Measurements from ENCODE around the gene HPSE2. TPM values are rescaled to one million over a fixed set of nuclear protein-coding genes. Genes with fewer than 3 reads are reported as not detected.

The HPSE2 gene
- total RNA-seq, 2 experiments from 2014 or later = not detected

DNA sequence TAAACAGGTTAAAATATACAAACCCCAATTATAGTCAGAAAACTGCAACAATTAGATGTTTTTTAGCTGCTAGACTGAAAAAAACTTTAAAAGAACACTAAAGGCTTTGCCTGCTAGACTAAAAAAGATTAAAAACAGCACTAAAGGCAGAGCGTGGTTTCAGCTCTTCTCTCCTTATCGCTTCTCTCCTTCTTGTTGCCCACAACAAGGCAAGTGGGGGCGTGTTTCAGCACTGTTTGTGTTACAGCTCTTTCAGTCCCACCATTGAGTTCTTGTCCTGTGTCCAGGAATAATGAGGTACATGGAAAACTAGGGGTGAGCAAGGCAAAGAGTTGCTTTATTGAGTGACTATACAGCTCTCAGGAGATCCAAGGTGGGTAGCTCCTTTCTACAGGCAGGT lies 112.3 kb downstream of the HPSE2 start:
- Mint-ChIP-seq H3K4me3 (no peak overlapping the region), H3K9me3 (peaks cover 2% of the 10 kb centered on the region), H3K36me3 (ENCODE audit: low read depth) (no peaks in the 10 kb centered on the region), H3K27me3 (no peaks in the 10 kb centered on the region), H3K27ac (no peak overlapping the region), H3K4me1 (no peaks in the 10 kb centered on the region)
- no peak for DNase-seq
- CTCF ChIA-PET = interaction anchor here (0.6 kb wide), 1 partner anchor 75 kb away, joined by 3 read pairs; no protein-coding TSS in a partner anchor
- POLR2A ChIA-PET = no interaction called here

DNA sequence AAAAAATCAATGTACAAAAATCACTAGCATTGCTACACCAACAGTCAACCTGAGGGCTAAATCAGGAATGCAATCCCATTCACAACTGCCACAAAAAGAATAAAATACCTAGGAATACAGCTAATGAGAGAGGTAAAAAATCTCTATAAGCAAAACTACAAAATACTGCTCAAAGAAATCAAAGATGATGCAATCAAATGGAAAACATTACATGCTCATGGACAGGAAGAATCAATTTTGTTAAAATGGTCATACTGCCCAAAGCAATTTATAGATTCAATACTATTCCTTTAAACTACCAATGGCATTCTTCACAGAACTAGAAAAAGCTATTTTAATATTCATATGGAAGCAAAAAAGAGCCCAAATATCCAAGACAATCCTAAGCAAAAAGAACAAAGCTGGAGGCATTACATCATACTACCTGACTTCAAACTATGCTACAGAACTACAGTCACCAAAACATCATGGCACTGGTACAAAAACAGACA lies 116.3 kb downstream of the HPSE2 start:
- ChIA-PET POLR2A (no interaction called here), CTCF (no interaction called here)
- Mint-ChIP-seq H3K9me3 (no peaks in the 10 kb centered on the region), H3K27me3 (no peaks in the 10 kb centered on the region), H3K27ac (no peak overlapping the region), H3K36me3 (ENCODE audit: low read depth) (no peaks in the 10 kb centered on the region), H3K4me3 (no peak overlapping the region), H3K4me1 (no peaks in the 10 kb centered on the region)
- DNase-seq = no peak

DNA sequence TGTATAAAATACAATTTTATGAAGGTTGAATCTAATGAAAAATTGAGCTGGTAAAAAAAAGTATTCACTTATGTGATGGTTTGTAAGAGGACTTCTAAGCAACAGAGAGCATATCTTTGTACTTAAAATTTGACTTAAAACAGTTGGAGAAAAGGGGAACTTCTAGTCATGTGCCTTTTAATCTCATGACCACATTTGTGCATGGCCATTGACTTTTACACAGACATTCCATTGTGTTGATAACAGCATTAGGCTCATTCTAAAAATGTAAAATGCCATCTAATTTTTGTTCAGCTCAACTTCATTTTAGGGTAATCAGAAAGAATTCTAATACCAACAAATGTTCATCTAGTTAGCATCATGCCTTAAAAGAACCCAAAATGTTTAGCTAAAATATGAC lies 119.9 kb downstream of the HPSE2 start:
- H3K4me1 Mint-ChIP-seq = no peaks in the 10 kb centered on the region
- POLR2A ChIA-PET = no interaction called here

DNA sequence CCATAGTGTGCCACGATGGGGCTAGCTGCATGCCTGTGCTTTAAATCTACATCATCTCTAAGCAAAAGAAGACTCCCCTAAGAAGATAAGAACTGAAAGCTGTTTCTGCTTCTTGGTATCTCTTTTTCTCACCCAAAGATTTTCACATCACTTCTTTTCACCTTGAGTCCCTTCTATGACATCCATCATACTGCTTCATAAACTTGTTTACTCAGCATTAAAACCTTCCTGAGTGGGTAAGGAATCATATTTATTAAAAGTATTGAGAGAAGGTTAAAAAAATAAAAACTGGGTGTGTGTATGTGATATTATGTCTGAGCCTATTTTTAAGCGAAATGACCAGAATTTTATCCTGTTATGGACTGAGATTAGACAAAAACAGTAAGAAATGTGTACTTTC lies 150.3 kb downstream of the HPSE2 start:
- Mint-ChIP-seq H3K27me3 (no peaks in the 10 kb centered on the region), H3K36me3 (ENCODE audit: low read depth) (no peaks in the 10 kb centered on the region), H3K4me3 (no peak overlapping the region), H3K9me3 (peaks cover 2% of the 10 kb centered on the region), H3K4me1 (no peaks in the 10 kb centered on the region), H3K27ac (no peak overlapping the region)
- ChIA-PET POLR2A (no interaction called here), CTCF (no interaction called here)
- DNase-seq = no peak

More for the DNA sequence above, 119.9 kb downstream of the HPSE2 start:
- H3K27ac Mint-ChIP-seq = no peak overlapping the region
- no peaks in the 10 kb centered on the region for H3K9me3 Mint-ChIP-seq
- H3K27me3 Mint-ChIP-seq = no peaks in the 10 kb centered on the region
- CTCF ChIA-PET = no interaction called here
- no peak for DNase-seq
- H3K36me3 Mint-ChIP-seq (ENCODE audit: low read depth) = no peaks in the 10 kb centered on the region
- H3K4me3 Mint-ChIP-seq = no peak overlapping the region

GRCh38 chr10:99084161-99084560 lies 151.5 kb downstream of the HPSE2 start:
- no peaks in the 10 kb centered on the region for H3K4me1 Mint-ChIP-seq
- ChIA-PET CTCF (no interaction called here), POLR2A (no interaction called here)
- H3K9me3 Mint-ChIP-seq = peaks cover 2% of the 10 kb centered on the region
- no peaks in the 10 kb centered on the region for H3K36me3 Mint-ChIP-seq (ENCODE audit: low read depth)
- no peak overlapping the region for H3K4me3 Mint-ChIP-seq
- no peaks in the 10 kb centered on the region for H3K27me3 Mint-ChIP-seq
- no peak overlapping the region for H3K27ac Mint-ChIP-seq
- DNase-seq = no peak

- Mint-ChIP-seq H3K36me3 (ENCODE audit: low read depth) (no peaks in the 10 kb centered on the region), H3K4me3 (no peak overlapping the region), H3K27ac (no peak overlapping the region), H3K27me3 (no peaks in the 10 kb centered on the region), H3K4me1 (no peaks in the 10 kb centered on the region), H3K9me3 (no peaks in the 10 kb centered on the region)
- ChIA-PET POLR2A (no interaction called here), CTCF (no interaction called here)
- DNase-seq = no peak
Measured at GRCh38 chr10:99080275-99080945, 155.2 kb downstream of the HPSE2 start.

DNA sequence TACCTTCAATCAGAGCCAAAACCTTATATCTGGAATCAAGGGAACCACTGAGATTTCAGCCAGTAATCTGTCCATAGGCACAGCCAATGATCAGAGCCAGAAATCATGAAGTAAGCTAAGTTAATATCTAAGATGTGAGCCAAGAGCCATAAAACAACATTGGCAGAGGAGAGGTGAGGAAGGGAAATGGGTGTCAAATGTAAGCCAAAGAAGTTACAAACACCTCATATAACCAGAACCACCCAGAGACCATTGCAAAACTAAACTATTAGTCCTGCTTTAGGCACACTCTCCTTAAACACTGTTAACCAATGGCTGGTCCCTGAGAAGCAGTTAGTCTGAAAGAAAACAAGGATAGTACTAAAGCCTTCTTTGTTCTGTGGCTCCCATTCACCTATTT lies 173.1 kb downstream of the HPSE2 start:
- H3K4me1 Mint-ChIP-seq = no peaks in the 10 kb centered on the region
- POLR2A ChIA-PET = no interaction called here
- H3K9me3 Mint-ChIP-seq = no peaks in the 10 kb centered on the region

DNA sequence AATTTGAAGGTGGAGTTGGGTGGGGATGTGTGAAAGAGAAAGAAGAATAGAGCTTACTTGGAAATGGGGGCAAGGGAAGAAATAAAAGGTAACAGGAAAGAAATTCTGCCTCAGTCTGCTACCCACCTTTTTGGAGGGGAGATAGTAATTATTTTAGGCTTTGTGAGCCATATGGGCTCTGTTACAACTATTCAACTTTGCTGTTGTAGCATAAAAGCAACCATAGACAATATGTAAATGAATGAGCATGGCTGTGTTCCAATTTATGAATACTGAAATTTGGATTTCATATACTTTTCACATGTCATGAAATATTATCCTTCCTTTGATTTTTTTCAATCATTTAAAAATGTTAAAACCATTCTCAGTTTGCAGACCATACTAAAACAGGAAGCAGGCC lies 176.9 kb downstream of the HPSE2 start:
- no peaks in the 10 kb centered on the region for H3K9me3 Mint-ChIP-seq
- POLR2A ChIA-PET = no interaction called here
- DNase-seq = no peak
- H3K4me3 Mint-ChIP-seq = no peak overlapping the region
- H3K27ac Mint-ChIP-seq = no peak overlapping the region
- no peaks in the 10 kb centered on the region for H3K27me3 Mint-ChIP-seq
- CTCF ChIA-PET = no interaction called here
- H3K4me1 Mint-ChIP-seq = no peaks in the 10 kb centered on the region
- no peaks in the 10 kb centered on the region for H3K36me3 Mint-ChIP-seq (ENCODE audit: low read depth)

More for the DNA sequence above, 173.1 kb downstream of the HPSE2 start:
- Mint-ChIP-seq H3K4me3 (no peak overlapping the region), H3K27ac (no peak overlapping the region), H3K36me3 (ENCODE audit: low read depth) (no peaks in the 10 kb centered on the region), H3K27me3 (no peaks in the 10 kb centered on the region)
- DNase-seq = no peak
- CTCF ChIA-PET = no interaction called here

DNA sequence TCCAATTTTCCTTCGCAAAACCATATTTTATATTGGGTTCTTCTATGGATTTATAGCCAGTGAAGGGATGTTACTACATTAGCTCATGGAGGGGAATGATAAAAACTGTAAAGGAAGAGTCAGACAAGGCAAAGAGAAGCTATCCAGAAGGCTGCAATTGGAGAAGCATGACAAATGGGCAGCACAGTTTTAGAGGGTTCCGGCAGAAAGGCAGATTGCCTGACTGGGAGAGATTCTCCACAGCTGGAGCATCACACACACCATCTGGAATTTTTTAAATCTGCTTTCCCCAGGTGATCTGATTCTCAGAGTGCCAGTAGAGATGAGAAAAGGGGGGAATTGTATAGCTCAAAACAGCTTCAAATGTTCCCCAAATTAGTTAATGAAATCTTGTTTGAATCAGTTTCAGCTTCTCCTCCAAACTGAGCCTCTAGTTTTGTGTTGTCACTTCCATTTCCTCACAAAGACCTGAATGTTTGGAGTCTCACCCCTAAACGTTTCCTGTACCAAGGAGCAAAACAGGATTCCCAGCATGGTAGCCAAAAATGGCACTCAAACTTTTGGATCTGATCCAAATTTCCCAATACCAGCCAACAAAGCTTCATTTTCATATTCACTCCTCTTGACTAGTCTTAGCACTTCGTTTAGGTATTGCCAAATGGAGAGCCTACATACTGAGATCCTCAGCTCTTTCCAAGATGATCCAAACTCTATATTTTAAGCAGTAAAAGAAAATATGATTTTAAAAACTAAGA lies 177.5 kb downstream of the HPSE2 start:
- no peak for DNase-seq
- CTCF ChIA-PET = no interaction called here
- no peaks in the 10 kb centered on the region for H3K27me3 Mint-ChIP-seq
- no peaks in the 10 kb centered on the region for H3K4me1 Mint-ChIP-seq
- H3K36me3 Mint-ChIP-seq (ENCODE audit: low read depth) = no peaks in the 10 kb centered on the region
- H3K9me3 Mint-ChIP-seq = no peaks in the 10 kb centered on the region
- POLR2A ChIA-PET = no interaction called here
- H3K27ac Mint-ChIP-seq = no peak overlapping the region
- no peak overlapping the region for H3K4me3 Mint-ChIP-seq

GRCh38 chr10:99045671-99046070 lies 190.0 kb downstream of the HPSE2 start:
- no peak overlapping the region for H3K4me3 Mint-ChIP-seq
- H3K9me3 Mint-ChIP-seq = no peaks in the 10 kb centered on the region

GRCh38 chr10:99042051-99042771 lies 193.4 kb downstream of the HPSE2 start:
- DNase-seq = no peak
- Mint-ChIP-seq H3K27ac (no peak overlapping the region), H3K36me3 (ENCODE audit: low read depth) (no peaks in the 10 kb centered on the region), H3K27me3 (no peaks in the 10 kb centered on the region), H3K9me3 (no peaks in the 10 kb centered on the region), H3K4me1 (no peaks in the 10 kb centered on the region), H3K4me3 (no peak overlapping the region)
- ChIA-PET CTCF (no interaction called here), POLR2A (no interaction called here)

More at GRCh38 chr10:99045671-99046070, 190.0 kb downstream of the HPSE2 start:
- no peak for DNase-seq
- H3K4me1 Mint-ChIP-seq = no peaks in the 10 kb centered on the region
- ChIA-PET POLR2A (no interaction called here), CTCF (no interaction called here)
- no peaks in the 10 kb centered on the region for H3K36me3 Mint-ChIP-seq (ENCODE audit: low read depth)
- H3K27ac Mint-ChIP-seq = no peak overlapping the region
- H3K27me3 Mint-ChIP-seq = no peaks in the 10 kb centered on the region

- no peaks in the 10 kb centered on the region for H3K27me3 Mint-ChIP-seq
- ChIA-PET CTCF (no interaction called here), POLR2A (no interaction called here)
- H3K27ac Mint-ChIP-seq = no peak overlapping the region
- no peaks in the 10 kb centered on the region for H3K4me1 Mint-ChIP-seq
- H3K4me3 Mint-ChIP-seq = no peak overlapping the region
- DNase-seq = no peak
- no peaks in the 10 kb centered on the region for H3K36me3 Mint-ChIP-seq (ENCODE audit: low read depth)
- H3K9me3 Mint-ChIP-seq = no peaks in the 10 kb centered on the region
Measured at GRCh38 chr10:99041468-99041867, 194.2 kb downstream of the HPSE2 start.

- ChIA-PET CTCF (no interaction called here), POLR2A (no interaction called here)
- H3K27me3 Mint-ChIP-seq = no peaks in the 10 kb centered on the region
- H3K4me3 Mint-ChIP-seq = no peak overlapping the region
- no peaks in the 10 kb centered on the region for H3K9me3 Mint-ChIP-seq
- no peak overlapping the region for H3K27ac Mint-ChIP-seq
- no peaks in the 10 kb centered on the region for H3K4me1 Mint-ChIP-seq
- DNase-seq = no peak
- no peaks in the 10 kb centered on the region for H3K36me3 Mint-ChIP-seq (ENCODE audit: low read depth)
Measured at GRCh38 chr10:99013885-99014284, 221.8 kb downstream of the HPSE2 start.

Measured in activated CD4-positive, alpha-beta T cell treated with anti-CD3 and anti-CD28 coated beads, Interleukin-2, amount 10 ng/mL, durations not matched to agents 7 days and 5 days (primary cell).